HL-60 (cell line): ENCODE data around the gene MAD1L1.

ENCODE experiments used
- DNase-seq, 2 experiments: peaks; one replicate each; pipeline ENCODE4 v3.0.0-alpha.2; 2010 to 2020; ENCODE audit warnings: low read depth in 1 of 2, low spot score in 1 of 2
- H3K27ac ChIP-seq: fragments of 250-450 bp; sonication (Bioruptor Pico); replicated peaks from 2 replicates; pipeline ENCODE4 v1.5.1; 2020; ENCODE audit warnings: mild to moderate bottlenecking, moderate library complexity
- H3K27me3 ChIP-seq: fragments of 250-450 bp; sonication (Bioruptor Pico); 2 replicates; pipeline ENCODE4 v1.5.1; 2021; ENCODE audit warnings: mild to moderate bottlenecking, moderate library complexity; ENCODE audit not compliant: insufficient read depth, poor library complexity, severe bottlenecking
- H3K4me3 ChIP-seq: replicated peaks from 2 replicates; pipeline ENCODE4 v1.5.1; 2011; ENCODE audit warnings: mild to moderate bottlenecking, control low read depth, low read length; ENCODE audit not compliant: insufficient read depth
- GABPA ChIP-seq: IDR thresholded peaks from 2 replicates; pipeline ENCODE4 v1.6.1; 2012; ENCODE audit warnings: low read depth
- POLR2AphosphoS5 ChIP-seq: IDR thresholded peaks from 2 replicates; pipeline ENCODE4 v1.6.1; 2012; ENCODE audit warnings: low read depth
- REST ChIP-seq: IDR thresholded peaks from 2 replicates; pipeline ENCODE4 v1.6.1; 2012; ENCODE audit warnings: low read depth; ENCODE audit not compliant: insufficient replicate concordance
- SPI1 ChIP-seq: IDR thresholded peaks from 2 replicates; pipeline ENCODE4 v1.6.1; 2012; ENCODE audit warnings: low read depth, mild to moderate bottlenecking, borderline replicate concordance
- TF ChIP-seq, protein P1 (sequence below): IDR thresholded peaks from one replicate; pipeline ENCODE4 v1.5.1; 2011; ENCODE audit warnings: low read length, control low read depth, inconsistent platforms; ENCODE audit not compliant: insufficient read depth

The MAD1L1 gene

GRCh38 chr7:1814089-1814811, 418.5 kb downstream of the MAD1L1 start:
- DNase-seq = no peak
- no peaks in the 10 kb centered on the region for H3K27me3 ChIP-seq
- no peak overlapping the region for H3K4me3 ChIP-seq
- TF ChIP-seq GABPA (no peak), POLR2AphosphoS5 (no peak), REST (no peak), SPI1 (no peak)
- TF ChIP-seq, protein P1, sequence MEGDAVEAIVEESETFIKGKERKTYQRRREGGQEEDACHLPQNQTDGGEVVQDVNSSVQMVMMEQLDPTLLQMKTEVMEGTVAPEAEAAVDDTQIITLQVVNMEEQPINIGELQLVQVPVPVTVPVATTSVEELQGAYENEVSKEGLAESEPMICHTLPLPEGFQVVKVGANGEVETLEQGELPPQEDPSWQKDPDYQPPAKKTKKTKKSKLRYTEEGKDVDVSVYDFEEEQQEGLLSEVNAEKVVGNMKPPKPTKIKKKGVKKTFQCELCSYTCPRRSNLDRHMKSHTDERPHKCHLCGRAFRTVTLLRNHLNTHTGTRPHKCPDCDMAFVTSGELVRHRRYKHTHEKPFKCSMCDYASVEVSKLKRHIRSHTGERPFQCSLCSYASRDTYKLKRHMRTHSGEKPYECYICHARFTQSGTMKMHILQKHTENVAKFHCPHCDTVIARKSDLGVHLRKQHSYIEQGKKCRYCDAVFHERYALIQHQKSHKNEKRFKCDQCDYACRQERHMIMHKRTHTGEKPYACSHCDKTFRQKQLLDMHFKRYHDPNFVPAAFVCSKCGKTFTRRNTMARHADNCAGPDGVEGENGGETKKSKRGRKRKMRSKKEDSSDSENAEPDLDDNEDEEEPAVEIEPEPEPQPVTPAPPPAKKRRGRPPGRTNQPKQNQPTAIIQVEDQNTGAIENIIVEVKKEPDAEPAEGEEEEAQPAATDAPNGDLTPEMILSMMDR = no peak
- H3K27ac ChIP-seq = no peak overlapping the region

DNA sequence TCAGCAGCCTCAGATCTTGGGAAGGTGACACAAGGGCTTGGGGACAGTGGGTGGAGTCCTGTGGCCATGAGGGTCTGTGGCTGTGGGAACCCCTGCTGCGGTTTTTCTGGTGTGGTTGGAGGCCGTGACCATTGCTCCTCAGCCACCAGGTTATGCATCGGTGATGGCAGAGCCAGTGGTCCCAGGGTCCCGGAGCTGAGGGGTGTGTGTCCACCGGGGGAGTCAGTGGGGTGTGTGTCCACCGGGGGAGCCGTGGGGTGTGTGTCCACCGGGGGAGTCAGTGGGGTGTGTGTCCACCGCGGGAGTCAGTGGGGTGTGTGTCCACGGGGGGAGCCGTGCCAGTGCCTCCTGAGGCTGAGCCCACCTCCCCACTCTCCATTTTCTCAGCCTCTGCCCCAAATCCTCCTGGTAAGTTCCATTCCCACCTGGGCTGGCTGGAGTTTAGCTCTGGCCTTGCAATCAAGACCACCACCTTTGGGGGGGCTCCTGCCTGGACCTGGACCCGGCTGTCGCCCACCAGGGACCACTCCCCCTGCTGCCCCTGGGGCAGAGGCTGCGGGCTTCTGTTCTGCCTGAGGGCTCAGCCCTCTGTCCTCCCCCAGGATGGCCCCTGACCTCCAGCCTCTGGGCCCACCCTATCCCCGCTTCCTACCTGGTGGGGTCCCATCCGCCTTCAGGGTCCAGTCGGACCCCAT, 419.2 kb downstream of the MAD1L1 start:
- Histone ChIP-seq H3K4me3 (no peak overlapping the region), H3K27ac (no peak overlapping the region), H3K27me3 (no peaks in the 10 kb centered on the region)
- TF ChIP-seq GABPA = no peak
- no peak for TF ChIP-seq REST
- TF ChIP-seq SPI1 = no peak
- no peak for TF ChIP-seq POLR2AphosphoS5
- TF ChIP-seq, protein P1 = no peak
- DNase-seq = no peak

- H3K4me3 ChIP-seq = no peak overlapping the region
- no peak overlapping the region for H3K27ac ChIP-seq
- no peaks in the 10 kb centered on the region for H3K27me3 ChIP-seq
- DNase-seq = peak in 1 of 2 experiments; percentile 26
- TF ChIP-seq SPI1 = no peak
- TF ChIP-seq, protein P1 = peak; percentile 19
These were observed 420.0 kb downstream of the MAD1L1 start for GRCh38 chr7:1812509-1813393.
